Stomach (tissue), 9 donors: ENCODE results near the gene ARHGAP24. TPM values are rescaled to one million over a fixed set of nuclear protein-coding genes. Genes with fewer than 3 reads are reported as not detected.

Experiments
- DNase-seq, 2 donors: peaks; one replicate each; pipeline versions ENCODE4 v3.0.0 to v3.0.0-alpha.2; 2013 to 2019
- H3K27ac ChIP-seq, 5 donors: fragments of 200-600 bp in 4 of 5; sonication (generic) in 4 of 5; one replicate each; pipeline ENCODE4 v1.5.1; 2013 to 2019; ENCODE audit warnings: mild to moderate bottlenecking in 1 of 5, moderate library complexity in 1 of 5
- H3K27me3 ChIP-seq, 3 donors: fragments of 200-600 bp; sonication (generic); one replicate each; pipeline ENCODE4 v1.5.1; 2017 to 2019; ENCODE audit warnings: mixed run types in 1 of 3
- H3K36me3 ChIP-seq, 4 donors: fragments of 200-600 bp; sonication (generic); 1 replicate in 3 of 4; 2 replicates in 1 of 4; pipeline ENCODE4 v1.5.1; 2016 to 2019
- H3K4me1 ChIP-seq, 4 donors: fragments of 200-600 bp; sonication (generic); one replicate each; pipeline ENCODE4 v1.5.1; 2016 to 2019
- H3K4me3 ChIP-seq, 4 donors: fragments of 200-600 bp; sonication (generic) in 3 of 4; one replicate each; pipeline ENCODE4 v1.5.1; 2016 to 2019; ENCODE audit warnings: mild to moderate bottlenecking in 1 of 4
- H3K9me3 ChIP-seq, 4 donors: fragments of 200-600 bp; sonication (generic); one replicate each; pipeline ENCODE4 v1.5.1; 2016 to 2019
- CTCF ChIP-seq, 7 experiments: fragments of 450-650 bp in 4 of 7; fragments of 200-600 bp in 3 of 7; sonication (generic) in 3 of 7; IDR thresholded peaks; one replicate each; pipeline ENCODE4 v1.5.1; 2016 to 2019; ENCODE audit warnings: antibody characterized with exemption in 7 of 7, control low read depth in 2 of 7, mild to moderate bottlenecking in 1 of 7
- EP300 ChIP-seq: sonication (generic); formaldehyde crosslinking; IDR thresholded peaks from one replicate; pipeline ENCODE4 v1.6.1; 2017; ENCODE audit warnings: antibody characterized with exemption
- POLR2A ChIP-seq, 4 donors: fragments of 450-650 bp; IDR thresholded peaks; one replicate each; pipeline ENCODE4 v1.6.1; 2016; ENCODE audit warnings: antibody characterized with exemption in 4 of 4, control low read depth in 2 of 4, mild to moderate bottlenecking in 1 of 4, moderate library complexity in 1 of 4
- POLR2AphosphoS5 ChIP-seq, 3 donors: sonication (generic); formaldehyde crosslinking; IDR thresholded peaks; one replicate each; pipeline ENCODE4 v1.6.1; 2016; ENCODE audit warnings: antibody characterized with exemption in 3 of 3
- WGBS, 5 donors: extraction: QIAGEN DNeasy Blood & Tissue Kit in 3 of 5; methylation state at CpG; one replicate each; pipeline versions ENCODE4 v1.1.5 to v1.1.7; 2013 to 2018; 5-methylcytosine and 5-hydroxymethylcytosine counted together
- intact Hi-C: fragments of 100-400 bp; cut with DNase I; formaldehyde crosslinking; loops from one replicate; pipeline ENCODE4 v1.15.1; 2023; ENCODE audit warnings: low total_unique reads
- polyA plus RNA-seq, 3 donors: library from polyadenylated mRNA; stranded (reverse); fragments of 200-250 nt; gene quantifications; one replicate each; pipeline ENCODE4 v1.2.3, GENCODE V29; 2013
- total RNA-seq, 5 donors: library from RNA; depleted of rRNA; stranded (reverse); fragments of >200 nt; gene quantifications; one replicate each; pipeline versions ENCODE4 v1.1.0 to v1.2.3, GENCODE V29; 2014 to 2016
- donor health status: healthy with polysubstance abuse.
- donor health status: Bipolar disorder and iron deficiency.
- donor health status: healthy.

Gene ARHGAP24
- total and polyA plus RNA-seq, 8 donors = 6.4 to 152 (median 33.5) TPM

GRCh38 chr4:85681921-85682320, 207.0 kb downstream of the ARHGAP24 start:
- H3K4me1 ChIP-seq = peaks cover 0 to 11% (median 1%) of the 10 kb centered on the region in 4 donors
- intact Hi-C loops = no loop called here
- peak overlapping the region in 3 of 5 donors; percentile 28 to 46 (median 46) for H3K27ac ChIP-seq
- DNase-seq = no peak
- no peaks in the 10 kb centered on the region for H3K27me3 ChIP-seq
- H3K4me3 ChIP-seq = no peak overlapping the region
- H3K36me3 ChIP-seq = no peaks in the 10 kb centered on the region
- TF ChIP-seq POLR2AphosphoS5 (IDR thresholded peaks at IDR 0.05) = no peak
- no peak for TF ChIP-seq POLR2A (IDR thresholded peaks at IDR 0.05)
- TF ChIP-seq EP300 = no peak
- no peak for TF ChIP-seq CTCF (IDR thresholded peaks at IDR 0.05)
- H3K9me3 ChIP-seq = no peaks in the 10 kb centered on the region
- WGBS, 5 donors = 86 to 93% (median 89%) methylated on average over 3 of the region's 3 CpGs

GRCh38 chr4:85682391-85682790, 207.4 kb downstream of the ARHGAP24 start:
- Histone ChIP-seq H3K36me3 (no peaks in the 10 kb centered on the region), H3K4me3 (no peak overlapping the region), H3K4me1 (peaks cover 0 to 6% (median 0%) of the 10 kb centered on the region in 4 donors), H3K9me3 (no peaks in the 10 kb centered on the region), H3K27ac (no peak overlapping the region), H3K27me3 (no peaks in the 10 kb centered on the region)
- no peak for DNase-seq
- TF ChIP-seq POLR2A (IDR thresholded peaks at IDR 0.05) (no peak), POLR2AphosphoS5 (IDR thresholded peaks at IDR 0.05) (no peak), EP300 (no peak), CTCF (IDR thresholded peaks at IDR 0.05) (no peak)
- intact Hi-C loops = no loop called here
- 90 to 96% (median 92%) methylated on average over 1 of the region's 1 CpG for WGBS, 5 donors

GRCh38 chr4:85684676-85685075, 209.7 kb downstream of the ARHGAP24 start:
- DNase-seq = no peak
- 79 to 95% (median 92%) methylated on average over 1 of the region's 1 CpG for WGBS, 5 donors
- Histone ChIP-seq H3K9me3 (no peaks in the 10 kb centered on the region), H3K27me3 (no peaks in the 10 kb centered on the region), H3K36me3 (no peaks in the 10 kb centered on the region), H3K4me1 (peaks cover 0 to 5% (median 0%) of the 10 kb centered on the region in 4 donors), H3K4me3 (no peak overlapping the region), H3K27ac (no peak overlapping the region)
- TF ChIP-seq CTCF (IDR thresholded peaks at IDR 0.05) = no peak
- no peak for TF ChIP-seq POLR2AphosphoS5 (IDR thresholded peaks at IDR 0.05)
- no peak for TF ChIP-seq EP300
- no peak for TF ChIP-seq POLR2A (IDR thresholded peaks at IDR 0.05)
- intact Hi-C loops = no loop called here

GRCh38 chr4:85686398-85686797, 211.4 kb downstream of the ARHGAP24 start:
- TF ChIP-seq CTCF (IDR thresholded peaks at IDR 0.05) (no peak), POLR2A (IDR thresholded peaks at IDR 0.05) (no peak), EP300 (no peak), POLR2AphosphoS5 (IDR thresholded peaks at IDR 0.05) (no peak)
- H3K4me1 ChIP-seq = peaks cover 0 to 2% (median 0%) of the 10 kb centered on the region in 4 donors
- H3K9me3 ChIP-seq = no peaks in the 10 kb centered on the region
- no peaks in the 10 kb centered on the region for H3K27me3 ChIP-seq
- no peak overlapping the region for H3K4me3 ChIP-seq
- DNase-seq = no peak
- H3K27ac ChIP-seq = no peak overlapping the region
- H3K36me3 ChIP-seq = no peaks in the 10 kb centered on the region
- intact Hi-C loops = no loop called here
- 82 to 95% (median 93%) methylated on average over 4 of the region's 4 CpGs for WGBS, 5 donors
